Kidney glomerular epithelial cell (primary cell): ENCODE results near the gene RET.
A peak's percentile ranks its signal among the peaks of the same experiment; 100 is the strongest.
"Not testable (repeated sequence)": the region's sequence is repeated elsewhere in the genome, so short reads cannot be mapped to it uniquely, and the experiment has no call there.

ENCODE experiments used
- DNase-seq: peaks from one replicate; lab custom pipeline; 2025; lab: John Stamatoyannopoulos, UW

Gene RET

DNA sequence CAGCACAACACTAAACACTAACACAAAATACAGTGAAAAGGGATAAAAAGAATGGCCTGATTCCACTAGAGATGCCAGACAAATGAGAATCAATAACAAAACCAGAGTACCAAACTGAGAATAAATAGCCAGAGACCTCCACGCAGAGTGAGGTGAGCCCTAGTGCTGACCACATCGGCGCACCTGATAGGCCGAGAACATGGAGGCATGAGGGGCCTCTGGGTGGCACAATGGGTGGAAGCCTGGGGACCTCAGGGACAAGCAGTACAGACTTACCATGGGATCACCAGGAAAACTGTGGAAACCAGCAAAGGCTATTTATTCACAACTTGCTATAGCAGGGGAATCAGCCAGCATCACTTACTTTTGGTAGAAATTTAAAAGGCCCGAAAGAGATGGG lies 59.6 kb downstream of the RET start:
- DNase-seq = no peak

GRCh38 chr10:43136995-43137716 lies 60.3 kb downstream of the RET start:
- DNase-seq = no peak

GRCh38 chr10:43137717-43138020 lies 60.8 kb downstream of the RET start:
- peak; percentile 10 for DNase-seq

DNA sequence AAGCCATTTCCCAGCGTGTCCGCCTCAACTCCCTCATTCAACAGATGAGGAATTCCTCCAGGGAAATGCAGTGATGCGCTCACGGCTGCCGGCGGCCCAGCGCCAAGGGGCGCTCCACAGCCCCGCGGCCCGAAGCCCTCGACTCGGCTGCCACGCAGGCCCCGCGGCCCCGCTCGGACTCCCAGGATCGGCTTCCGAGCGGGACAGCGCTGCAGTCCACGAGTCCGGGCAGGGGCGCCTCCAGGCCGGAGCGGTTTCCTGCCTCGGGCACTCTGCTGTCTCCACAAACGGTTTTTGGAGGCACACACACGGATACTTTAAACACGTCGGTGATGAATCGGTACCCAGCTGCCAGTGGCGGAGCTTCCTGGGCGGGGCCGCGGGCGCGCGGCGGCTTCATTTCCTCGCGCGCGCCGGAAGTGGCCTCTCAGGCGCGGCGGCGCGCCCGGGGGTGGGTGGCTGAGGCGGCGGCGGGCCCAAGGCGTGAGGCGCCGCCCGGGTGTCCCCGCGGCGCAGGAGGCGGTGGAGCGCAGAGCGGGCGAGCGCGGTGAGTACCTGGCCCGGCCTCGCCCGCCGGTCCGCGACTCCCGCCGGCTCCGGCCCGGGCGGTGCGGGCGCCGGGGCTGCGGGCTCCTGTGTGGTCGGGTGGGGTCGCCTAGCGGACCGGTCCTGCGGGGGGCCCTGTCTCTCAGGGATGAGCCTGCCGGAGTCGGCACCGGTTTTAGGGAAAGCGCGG lies 61.3 kb downstream of the RET start, which contains the start of gene CSGALNACT2:
Gene CSGALNACT2 (plus strand): TSS at position 425 of the 736 bp plus-strand sequence. CDS start 16,705 bp downstream, outside the sequence.
- DNase-seq = peak; percentile 66

DNA sequence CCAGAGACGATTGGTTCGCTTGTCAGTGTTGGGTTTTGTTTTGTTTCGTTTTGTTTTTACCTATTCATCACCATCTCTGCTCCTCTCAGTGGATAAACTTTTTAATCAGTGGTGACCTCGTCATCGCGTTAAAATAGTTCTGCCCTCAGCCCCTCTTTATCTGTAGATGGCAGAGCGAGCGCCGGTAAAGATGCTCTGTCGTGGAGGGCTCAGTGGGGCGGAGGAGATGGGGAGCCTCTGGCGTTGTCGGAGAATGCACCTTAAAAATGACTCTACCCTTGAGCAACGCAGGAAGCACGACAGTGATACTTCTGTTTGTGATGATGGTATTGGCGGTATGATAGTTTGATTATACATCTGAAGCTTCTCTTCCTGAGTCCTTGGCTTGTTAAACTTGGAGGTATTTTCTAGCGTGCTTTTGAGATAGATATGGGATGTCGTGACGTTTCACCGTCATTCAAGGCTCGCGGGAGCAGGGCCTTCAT lies 61.9 kb downstream of the RET start:
- DNase-seq = peak; percentile 61

- no peak for DNase-seq
Measured at GRCh38 chr10:43141421-43141820, 64.6 kb downstream of the RET start.

DNA sequence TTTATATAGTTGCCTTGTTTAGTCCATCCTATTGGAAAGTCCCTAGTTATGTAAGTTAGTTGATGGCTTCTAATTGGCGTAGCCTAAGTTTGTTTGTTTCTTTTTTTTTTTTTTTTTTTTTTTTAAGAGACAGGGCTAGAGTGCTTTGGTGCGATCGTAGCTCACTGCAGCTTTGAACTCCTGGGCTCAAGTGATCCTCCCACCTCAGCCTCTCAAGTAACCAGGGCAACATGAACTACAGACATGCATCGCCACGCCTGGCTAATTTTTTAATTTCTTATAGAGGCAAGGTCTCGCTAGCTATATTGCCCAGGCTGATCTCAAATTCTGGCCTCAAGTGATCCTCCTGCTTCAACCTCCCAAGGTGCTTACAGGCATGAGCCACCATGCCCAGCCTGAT lies 68.4 kb downstream of the RET start:
- DNase-seq = no peak

GRCh38 chr10:43145936-43146335 lies 69.1 kb downstream of the RET start:
- not testable (repeated sequence) for DNase-seq

- DNase-seq = no peak
Measured at GRCh38 chr10:43151371-43151770, 74.5 kb downstream of the RET start.

- DNase-seq = no peak
Measured at GRCh38 chr10:43153901-43154300, 77.0 kb downstream of the RET start.

DNA sequence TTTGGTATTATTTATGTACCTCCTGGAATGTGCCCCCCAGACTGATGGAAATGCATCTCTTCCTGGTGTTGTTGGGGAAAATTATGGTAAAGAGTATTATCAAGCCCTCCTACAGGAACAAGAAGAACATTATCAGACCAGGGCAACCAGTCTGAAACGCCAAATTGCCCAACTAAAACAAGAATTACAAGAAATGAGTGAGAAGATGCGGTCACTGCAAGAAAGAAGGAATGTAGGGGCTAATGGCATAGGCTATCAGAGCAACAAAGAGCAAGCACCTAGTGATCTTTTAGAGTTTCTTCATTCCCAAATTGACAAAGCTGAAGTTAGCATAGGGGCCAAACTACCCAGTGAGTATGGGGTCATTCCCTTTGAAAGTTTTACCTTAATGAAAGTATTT lies 78.4 kb downstream of the RET start:
- no peak for DNase-seq

DNA sequence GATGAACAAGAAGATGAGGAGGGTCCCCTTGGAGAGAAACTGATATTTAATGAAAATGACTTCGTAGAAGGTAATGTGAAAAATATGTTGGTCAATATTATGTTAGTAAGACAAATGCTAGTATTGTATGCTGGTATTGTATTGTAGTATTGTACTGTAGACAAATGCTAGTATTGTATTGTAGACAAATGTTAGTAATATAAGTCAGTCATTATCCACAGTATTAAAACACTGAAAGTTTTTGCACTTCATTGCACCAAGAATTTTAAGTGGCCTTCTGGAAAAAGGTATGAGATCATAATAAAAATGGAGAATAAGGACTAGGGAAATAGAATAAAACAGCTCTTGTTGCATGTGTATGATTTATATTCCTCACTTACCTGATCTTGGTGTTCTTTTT lies 78.9 kb downstream of the RET start:
- no peak for DNase-seq

- no peak for DNase-seq
Measured at GRCh38 chr10:43156590-43157341, 79.9 kb downstream of the RET start.

- no peak for DNase-seq
Measured at GRCh38 chr10:43158636-43159035, 81.8 kb downstream of the RET start.

DNA sequence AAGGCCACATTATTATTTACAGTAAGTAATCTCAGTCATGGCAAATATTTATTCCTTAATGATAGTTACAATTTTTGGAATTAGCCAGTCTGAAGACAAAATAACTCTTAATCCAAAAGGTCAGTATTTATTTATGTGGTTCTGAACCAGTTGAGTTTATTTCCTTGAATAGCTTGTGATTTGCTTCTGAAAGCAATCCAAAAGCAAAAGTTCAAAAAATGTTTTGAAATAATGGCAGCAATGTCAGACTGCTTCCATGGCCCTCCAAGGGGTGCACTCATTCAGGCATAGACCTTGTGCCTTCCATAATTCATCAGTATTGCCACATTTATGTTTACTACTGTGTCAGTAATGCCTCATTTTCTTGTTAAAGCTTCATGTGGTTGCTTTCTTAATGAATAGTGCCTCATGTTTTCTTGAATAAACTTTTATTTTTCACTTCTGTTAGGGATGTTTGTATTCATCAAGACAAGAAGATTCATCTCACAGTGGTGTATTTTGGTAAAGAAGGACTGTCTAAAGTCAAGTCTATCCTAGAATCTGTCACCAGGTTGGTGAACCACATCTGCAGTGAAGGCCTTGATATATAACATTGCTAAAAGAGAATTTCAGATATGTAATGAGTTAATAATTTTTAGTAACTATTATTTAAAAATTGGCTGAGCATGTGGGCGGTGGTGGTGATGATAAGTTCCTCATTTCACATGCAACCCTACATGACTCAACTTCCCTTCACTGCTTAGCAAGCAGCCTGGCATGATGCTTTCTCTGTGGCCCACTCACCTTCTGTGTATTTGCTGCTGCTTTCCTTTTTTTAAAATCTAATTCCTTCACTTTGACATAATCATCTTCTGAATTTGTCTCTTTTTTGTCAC lies 83.4 kb downstream of the RET start:
- peak; percentile 59 for DNase-seq

DNA sequence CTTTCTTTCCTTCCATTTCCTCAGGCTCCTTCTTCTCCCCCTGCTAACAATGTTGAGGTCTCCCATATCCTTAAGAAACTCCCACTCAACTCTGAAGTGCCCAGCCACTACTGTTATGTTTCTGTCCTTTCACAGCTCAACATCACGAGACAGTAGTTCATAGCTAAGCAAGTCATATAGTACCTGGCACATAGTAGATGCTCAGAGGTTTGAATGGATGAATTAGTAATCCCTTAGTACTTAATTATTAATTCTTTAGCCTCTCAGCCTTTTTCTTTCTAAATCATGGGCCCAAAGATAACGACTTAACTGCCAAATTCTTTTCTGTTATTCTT lies 84.0 kb downstream of the RET start:
- peak; percentile 59 for DNase-seq

DNA sequence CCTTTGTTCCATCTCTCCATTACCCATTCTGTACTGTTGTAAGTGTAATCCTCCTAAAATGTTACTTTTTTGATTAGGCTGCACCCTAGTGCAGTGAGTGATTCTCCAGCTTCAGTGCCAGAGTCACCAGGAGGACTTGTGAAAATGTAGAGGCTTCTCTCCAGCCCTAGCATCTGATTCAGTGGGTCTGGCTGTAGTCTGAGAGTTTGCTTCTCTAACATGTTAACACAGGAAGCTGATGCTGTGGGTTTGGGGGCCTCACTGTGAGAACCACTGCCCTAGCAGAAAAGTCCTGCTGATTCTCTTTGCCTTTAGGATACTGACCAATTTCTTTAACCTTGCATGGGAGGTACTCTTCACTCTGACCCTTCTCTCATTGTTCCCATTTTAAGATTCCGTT lies 85.7 kb downstream of the RET start:
- DNase-seq = no peak

- no peak for DNase-seq
Measured at GRCh38 chr10:43166207-43166879, 89.5 kb downstream of the RET start.

DNA sequence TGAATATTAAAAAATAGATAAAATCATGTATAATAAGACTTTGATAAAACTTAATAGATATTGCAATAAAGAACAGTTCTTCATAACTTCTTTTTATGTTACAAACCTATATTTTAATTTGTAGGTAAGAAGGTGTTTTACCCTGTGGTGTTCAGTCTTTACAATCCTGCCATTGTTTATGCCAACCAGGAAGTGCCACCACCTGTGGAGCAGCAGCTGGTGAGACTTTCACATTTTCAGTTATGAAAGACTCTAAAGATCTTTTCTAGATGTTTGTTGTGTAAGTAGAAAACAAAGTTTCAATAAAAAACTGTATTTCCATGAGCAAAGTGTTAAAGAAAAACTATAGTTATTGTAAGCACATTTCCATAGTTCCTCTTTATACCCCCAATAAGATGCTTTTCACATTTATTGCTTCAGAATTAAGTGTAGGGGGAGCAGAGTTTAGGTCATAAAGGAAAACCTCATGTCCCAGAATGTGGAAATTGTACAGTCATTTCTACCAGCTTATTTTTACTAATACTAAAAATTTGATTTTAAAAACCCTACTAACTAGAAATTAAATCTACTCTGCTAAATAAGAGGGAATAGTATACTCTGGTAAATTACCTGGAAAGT lies 90.1 kb downstream of the RET start:
- no peak for DNase-seq

DNA sequence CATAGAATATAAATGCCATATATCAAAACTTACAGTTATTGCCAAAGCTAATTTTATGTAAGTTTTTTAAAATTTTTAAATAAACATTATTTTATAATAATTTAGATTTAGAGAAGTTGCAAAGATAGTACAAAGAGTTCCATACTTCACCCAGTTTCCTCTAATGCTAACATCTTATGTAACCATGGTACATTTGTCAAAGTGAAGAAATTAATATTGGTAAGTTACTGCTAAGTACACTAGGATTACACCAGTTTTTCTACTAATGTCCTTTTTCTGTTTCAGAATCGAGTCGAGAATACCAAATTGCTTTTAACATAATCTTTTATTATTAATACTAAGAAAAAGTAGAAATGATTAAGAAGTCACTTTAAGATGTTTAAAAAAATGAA lies 90.6 kb downstream of the RET start:
- no peak for DNase-seq

DNA sequence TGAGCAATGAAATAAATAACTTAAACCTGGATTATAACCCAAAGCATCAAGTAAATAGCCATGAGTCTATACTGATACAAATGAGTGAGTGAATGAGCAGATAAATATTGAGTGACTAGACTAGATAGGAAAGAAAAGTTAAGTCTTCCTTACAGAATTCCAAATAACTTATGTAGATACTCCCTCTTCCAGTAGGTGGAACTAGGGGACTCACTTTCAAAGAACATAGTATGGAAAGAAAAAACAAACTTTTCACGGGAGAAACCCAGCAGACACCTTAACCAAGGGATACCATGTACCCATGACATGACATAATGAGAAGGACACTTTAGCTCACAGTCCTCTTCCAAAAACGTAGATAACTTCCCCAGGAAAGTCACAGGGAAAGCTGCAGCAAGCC lies 93.6 kb downstream of the RET start:
- peak; percentile 9 for DNase-seq
